MCF 10A (cell line): ENCODE results near the gene NPB. TPM values are rescaled to one million over a fixed set of nuclear protein-coding genes. Genes with fewer than 3 reads are reported as not detected.

Experiments used
- BruUV-seq: library from RNA; stranded (reverse); fragments of 400-500 nt; replicated peaks from 2 replicates; lab custom pipeline; 2021; lab: Mats Ljungman, UMichigan
- CTCF ChIA-PET: fragments of 300-600 bp; sonication (Branson Sonifier 250); formaldehyde crosslinking; extraction: SDS; loops from one replicate; lab custom pipeline; 2021; ENCODE audit warnings: antibody characterized with exemption, inconsistent platforms; lab: Yijun Ruan, JAX
- POLR2A ChIA-PET: fragments of 300-600, 350-650 bp; sonication (Branson Sonifier 250); formaldehyde crosslinking; extraction: SDS; loops from one replicate; lab custom pipeline; 2020; ENCODE audit warnings: antibody characterized with exemption, inconsistent platforms; lab: Yijun Ruan, JAX
- DNase-seq: peaks from one replicate; pipeline ENCODE4 v3.0.0-alpha.2; 2018; ENCODE audit not compliant: unreplicated experiment
- H3K27ac Mint-ChIP-seq: one replicate; pipeline ENCODE4 v1.8.0; 2022; ENCODE audit warnings: mild to moderate bottlenecking, low read depth, mixed read lengths; ENCODE audit not compliant: unreplicated experiment
- H3K27me3 Mint-ChIP-seq: one replicate; pipeline ENCODE4 v1.8.0; 2022; ENCODE audit warnings: mixed read lengths; ENCODE audit not compliant: insufficient read depth, unreplicated experiment
- H3K36me3 Mint-ChIP-seq: one replicate; pipeline ENCODE4 v1.8.0; 2022; ENCODE audit warnings: mild to moderate bottlenecking, moderate library complexity, mixed read lengths; ENCODE audit not compliant: insufficient read depth, unreplicated experiment
- H3K4me1 Mint-ChIP-seq: one replicate; pipeline ENCODE4 v1.8.0; 2022; ENCODE audit warnings: mixed read lengths; ENCODE audit not compliant: insufficient read depth, unreplicated experiment
- H3K4me3 Mint-ChIP-seq: one replicate; pipeline ENCODE4 v1.8.0; 2022; ENCODE audit warnings: mild to moderate bottlenecking, moderate library complexity, mixed read lengths; ENCODE audit not compliant: unreplicated experiment
- H3K9me3 Mint-ChIP-seq: one replicate; pipeline ENCODE4 v1.8.0; 2022; ENCODE audit warnings: mixed read lengths; ENCODE audit not compliant: unreplicated experiment
- intact Hi-C: fragments of 100-400 bp; cut with micrococcal nuclease; formaldehyde crosslinking; loops from 2 replicates; pipeline ENCODE4 v1.14.1; 2022
- total RNA-seq: library from RNA; stranded (reverse); gene quantifications from 2 replicates; pipeline ENCODE4 v1.2.3, GENCODE V29; 2022
- TF ChIP-seq, protein P1 (sequence below): fragments of 200-600 bp; IDR thresholded peaks from one replicate; pipeline ENCODE4 v1.8.0; 2022; ENCODE audit warnings: antibody characterized with exemption, mild to moderate bottlenecking; ENCODE audit not compliant: unreplicated experiment

NPB gene
- total RNA-seq, 1 experiment from 2014 or later = 0.28 TPM

- intact Hi-C loops = no loop called here
These were observed 24.6 kb downstream of the NPB start for GRCh38 chr17:81926451-81927151.

GRCh38 chr17:81927152-81927652 lies 25.2 kb downstream of the NPB start:
- H3K4me1 Mint-ChIP-seq = peaks cover 21% of the 10 kb centered on the region
- no peaks in the 10 kb centered on the region for H3K27me3 Mint-ChIP-seq
- CTCF ChIA-PET = interaction anchor here (0.5 to 1.2 kb wide), 6 partner anchors 13 to 279 kb away, joined by 3 to 7 read pairs (median 4); no protein-coding TSS in a partner anchor
- intact Hi-C loops = no loop called here
- no peak overlapping the region for H3K27ac Mint-ChIP-seq
- TF ChIP-seq, protein P1, sequence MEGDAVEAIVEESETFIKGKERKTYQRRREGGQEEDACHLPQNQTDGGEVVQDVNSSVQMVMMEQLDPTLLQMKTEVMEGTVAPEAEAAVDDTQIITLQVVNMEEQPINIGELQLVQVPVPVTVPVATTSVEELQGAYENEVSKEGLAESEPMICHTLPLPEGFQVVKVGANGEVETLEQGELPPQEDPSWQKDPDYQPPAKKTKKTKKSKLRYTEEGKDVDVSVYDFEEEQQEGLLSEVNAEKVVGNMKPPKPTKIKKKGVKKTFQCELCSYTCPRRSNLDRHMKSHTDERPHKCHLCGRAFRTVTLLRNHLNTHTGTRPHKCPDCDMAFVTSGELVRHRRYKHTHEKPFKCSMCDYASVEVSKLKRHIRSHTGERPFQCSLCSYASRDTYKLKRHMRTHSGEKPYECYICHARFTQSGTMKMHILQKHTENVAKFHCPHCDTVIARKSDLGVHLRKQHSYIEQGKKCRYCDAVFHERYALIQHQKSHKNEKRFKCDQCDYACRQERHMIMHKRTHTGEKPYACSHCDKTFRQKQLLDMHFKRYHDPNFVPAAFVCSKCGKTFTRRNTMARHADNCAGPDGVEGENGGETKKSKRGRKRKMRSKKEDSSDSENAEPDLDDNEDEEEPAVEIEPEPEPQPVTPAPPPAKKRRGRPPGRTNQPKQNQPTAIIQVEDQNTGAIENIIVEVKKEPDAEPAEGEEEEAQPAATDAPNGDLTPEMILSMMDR = no peak
- H3K9me3 Mint-ChIP-seq = no peaks in the 10 kb centered on the region
- H3K36me3 Mint-ChIP-seq = peaks cover 16% of the 10 kb centered on the region
- DNase-seq = no peak
- POLR2A ChIA-PET = interaction anchor here (0.6 to 6.3 kb wide), 14 partner anchors 11 to 854 kb away, joined by 3 to 59 read pairs (median 6); partner anchors contain the start of genes CENPX, DCXR, FASN and LRRC45
- no TSS peak for BruUV-seq
- H3K4me3 Mint-ChIP-seq = peak overlapping the region; percentile 84

More at GRCh38 chr17:81926451-81927151, 24.6 kb downstream of the NPB start:
- TF ChIP-seq, protein P1 = no peak
- H3K27ac Mint-ChIP-seq = peak overlapping the region; percentile 81
- H3K36me3 Mint-ChIP-seq = peaks cover 21% of the 10 kb centered on the region
- ChIA-PET POLR2A (interaction anchor here (0.5 to 6.3 kb wide), 13 partner anchors 10 to 242 kb away, joined by 3 to 59 read pairs (median 6); partner anchors contain the start of genes CENPX, DCXR, FASN and LRRC45), CTCF (interaction anchor here (0.6 to 1.1 kb wide), 4 partner anchors 46 to 280 kb away, joined by 3 to 8 read pairs (median 4); no protein-coding TSS in a partner anchor)
- no TSS peak for BruUV-seq
- peak; percentile 70 for DNase-seq
- peak overlapping the region; percentile 84 for H3K4me3 Mint-ChIP-seq
- no peaks in the 10 kb centered on the region for H3K9me3 Mint-ChIP-seq
- no peaks in the 10 kb centered on the region for H3K27me3 Mint-ChIP-seq
- H3K4me1 Mint-ChIP-seq = peaks cover 21% of the 10 kb centered on the region

DNA sequence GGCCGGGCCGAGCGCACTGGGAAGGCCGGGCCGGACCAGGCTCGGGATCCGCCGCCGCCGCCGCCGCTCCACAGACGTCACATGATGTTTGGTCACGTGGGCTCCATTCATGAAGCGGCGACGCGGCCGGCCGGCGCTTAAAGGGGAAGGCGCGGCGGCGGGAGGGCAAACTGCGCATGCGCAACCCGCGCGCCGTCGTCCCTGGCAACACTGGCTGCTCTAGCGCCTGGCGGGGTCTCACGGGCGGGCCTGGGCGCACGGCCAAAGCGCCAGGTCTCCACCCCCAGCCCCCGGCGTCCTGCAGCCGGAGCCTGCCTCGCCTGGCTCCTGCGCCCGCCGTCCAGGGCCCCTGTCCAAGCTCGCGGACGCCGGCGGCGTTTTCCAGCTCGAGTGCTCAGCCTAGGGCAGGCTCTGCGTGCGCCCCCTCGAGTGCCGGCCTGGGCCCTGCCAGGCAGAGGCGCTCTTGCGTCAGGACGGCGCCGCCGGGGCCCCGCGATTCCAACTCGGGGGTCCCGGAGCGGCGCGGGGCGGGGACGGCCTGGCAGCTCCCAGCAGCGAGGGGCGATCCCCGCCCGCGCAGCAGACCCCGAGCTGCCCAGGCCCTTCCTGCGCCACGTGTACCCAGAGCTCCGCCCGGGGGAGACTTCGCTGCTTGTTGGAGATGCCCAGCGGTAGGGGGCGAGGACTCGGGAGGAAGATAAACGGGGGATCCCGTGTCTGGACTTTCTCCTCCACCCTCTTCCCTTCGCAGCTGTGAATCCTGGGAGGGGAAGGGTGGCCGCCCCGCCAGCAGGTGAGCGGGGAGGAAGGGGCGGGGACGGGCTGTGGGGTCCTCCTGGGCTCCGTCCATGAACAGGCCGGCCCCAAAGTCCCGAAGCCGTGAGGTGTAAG lies 25.9 kb downstream of the NPB start, which contains the start of gene MAFG:
MAFG (minus strand) TSS at position 83 of the 891 bp plus-strand sequence. CDS start 4,550 bp downstream, outside the sequence.
- ChIA-PET CTCF (interaction anchor here (0.5 to 1.2 kb wide), 7 partner anchors 14 to 124 kb away, joined by 3 to 7 read pairs (median 4); partner anchors contain the start of genes GPS1 and RFNG), POLR2A (interaction anchor here (0.6 to 6.3 kb wide), 13 partner anchors 10 to 855 kb away, joined by 3 to 59 read pairs (median 6); partner anchors contain the start of genes CENPX, FASN, LRRC45 and NPLOC4)
- peaks cover 9% of the 10 kb centered on the region for H3K36me3 Mint-ChIP-seq
- peak; percentile 93 for DNase-seq
- no TSS peak for BruUV-seq
- H3K27me3 Mint-ChIP-seq = no peaks in the 10 kb centered on the region
- TF ChIP-seq, protein P1 = peak; percentile 26
- intact Hi-C loops = no loop called here
- no peaks in the 10 kb centered on the region for H3K9me3 Mint-ChIP-seq
- peaks cover 19% of the 10 kb centered on the region for H3K4me1 Mint-ChIP-seq
- peak within 1 kb of the TSS; percentile 81 for H3K27ac Mint-ChIP-seq
- H3K4me3 Mint-ChIP-seq = peak within 1 kb of the TSS; percentile 84
